ENCODE results near the gene NAGK.
"Not testable (repeated sequence)": the region's sequence is repeated elsewhere in the genome, so short reads cannot be mapped to it uniquely, and the experiment has no call there.

DNA sequence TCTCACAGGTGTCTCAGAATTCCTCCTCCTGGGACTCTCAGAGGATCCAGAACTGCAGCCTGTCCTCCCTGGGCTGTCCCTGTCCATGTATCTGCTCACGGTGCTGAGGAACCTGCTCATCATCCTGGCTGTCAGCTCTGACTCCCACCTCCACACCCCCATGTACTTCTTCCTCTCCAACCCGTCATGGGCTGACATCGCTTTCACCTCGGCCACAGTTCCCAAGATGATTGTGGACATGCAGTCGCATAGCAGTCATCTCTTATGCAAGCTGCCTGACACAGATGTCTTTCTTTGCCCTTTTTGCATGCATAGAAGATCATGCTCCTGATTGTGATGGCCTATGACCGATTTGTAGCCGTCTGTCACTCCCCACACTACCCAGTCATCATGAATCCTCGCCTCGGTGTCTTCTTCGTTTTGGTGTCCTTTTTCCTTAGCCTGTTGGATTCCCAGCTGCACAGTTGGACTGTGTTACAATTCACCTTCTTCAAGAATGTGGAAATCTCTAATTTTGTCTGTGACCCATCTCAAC lies 13.2 kb upstream of the NAGK start:
- not testable (repeated sequence) for TF ChIP-seq EZH2 (IDR thresholded peaks at IDR 0.05; ENCODE audit: insufficient read depth, low read length)
- TF ChIP-seq, protein P1, sequence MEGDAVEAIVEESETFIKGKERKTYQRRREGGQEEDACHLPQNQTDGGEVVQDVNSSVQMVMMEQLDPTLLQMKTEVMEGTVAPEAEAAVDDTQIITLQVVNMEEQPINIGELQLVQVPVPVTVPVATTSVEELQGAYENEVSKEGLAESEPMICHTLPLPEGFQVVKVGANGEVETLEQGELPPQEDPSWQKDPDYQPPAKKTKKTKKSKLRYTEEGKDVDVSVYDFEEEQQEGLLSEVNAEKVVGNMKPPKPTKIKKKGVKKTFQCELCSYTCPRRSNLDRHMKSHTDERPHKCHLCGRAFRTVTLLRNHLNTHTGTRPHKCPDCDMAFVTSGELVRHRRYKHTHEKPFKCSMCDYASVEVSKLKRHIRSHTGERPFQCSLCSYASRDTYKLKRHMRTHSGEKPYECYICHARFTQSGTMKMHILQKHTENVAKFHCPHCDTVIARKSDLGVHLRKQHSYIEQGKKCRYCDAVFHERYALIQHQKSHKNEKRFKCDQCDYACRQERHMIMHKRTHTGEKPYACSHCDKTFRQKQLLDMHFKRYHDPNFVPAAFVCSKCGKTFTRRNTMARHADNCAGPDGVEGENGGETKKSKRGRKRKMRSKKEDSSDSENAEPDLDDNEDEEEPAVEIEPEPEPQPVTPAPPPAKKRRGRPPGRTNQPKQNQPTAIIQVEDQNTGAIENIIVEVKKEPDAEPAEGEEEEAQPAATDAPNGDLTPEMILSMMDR (IDR thresholded peaks at IDR 0.05; ENCODE audit: insufficient read depth, low read depth, low read length), result not testable (repeated sequence)

Data from astrocyte (in vitro differentiated cells and primary cell).